ENCODE data around the gene NR5A2.

- TF ChIP-seq POLR2A (IDR thresholded peaks at IDR 0.05; ENCODE audit: low read length) = no peak
- TF ChIP-seq GATA1 (IDR thresholded peaks at IDR 0.05; ENCODE audit: low read depth, low read length) = no peak
Measured at GRCh38 chr1:200221614-200222282, 194.2 kb downstream of the NR5A2 start.
